Ishikawa (cell line): Measurements from ENCODE around the gene FRMD7.

Experiments
- CEBPB ChIP-seq: IDR thresholded peaks from 2 replicates; pipeline ENCODE4 v1.6.1; 2012
- EGR1 ChIP-seq: IDR thresholded peaks from 2 replicates; pipeline ENCODE4 v1.6.1; 2012
- TAF1 ChIP-seq: IDR thresholded peaks from 2 replicates; pipeline ENCODE4 v1.6.1; 2012; ENCODE audit warnings: low read depth, mild to moderate bottlenecking
- TEAD4 ChIP-seq: IDR thresholded peaks from 2 replicates; pipeline ENCODE4 v1.6.1; 2012
- YY1 ChIP-seq: IDR thresholded peaks from 2 replicates; pipeline ENCODE4 v1.6.1; 2012; ENCODE audit warnings: low read depth
- ZBTB7A ChIP-seq: IDR thresholded peaks from 2 replicates; pipeline ENCODE4 v1.6.1; 2012; ENCODE audit warnings: low read depth
- TF ChIP-seq, protein P1 (sequence below): IDR thresholded peaks from 2 replicates; pipeline ENCODE4 v1.6.1; 2012; ENCODE audit warnings: low read depth, mild to moderate bottlenecking

DNA sequence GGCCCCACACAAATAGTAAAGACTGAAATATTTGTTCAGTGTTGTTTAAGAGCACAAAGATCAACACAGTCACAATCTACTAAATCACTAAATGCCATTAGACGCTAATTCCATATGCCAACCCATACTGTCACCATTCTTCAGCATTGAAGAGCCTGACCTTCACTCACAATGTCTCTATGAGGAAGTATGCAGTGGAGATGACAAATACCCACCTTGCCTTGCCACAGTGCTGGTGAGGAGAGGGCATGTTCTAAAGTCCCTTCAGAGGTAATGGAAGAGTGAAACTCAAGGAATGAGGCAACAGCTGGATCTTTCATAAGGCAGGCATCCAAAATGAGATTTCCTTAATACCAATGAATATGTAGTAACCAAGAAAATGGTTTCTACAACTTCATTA is 50.4 kb downstream of the FRMD7 start:
- TF ChIP-seq TAF1 = no peak
- TF ChIP-seq EGR1 = no peak
- TF ChIP-seq, protein P1, sequence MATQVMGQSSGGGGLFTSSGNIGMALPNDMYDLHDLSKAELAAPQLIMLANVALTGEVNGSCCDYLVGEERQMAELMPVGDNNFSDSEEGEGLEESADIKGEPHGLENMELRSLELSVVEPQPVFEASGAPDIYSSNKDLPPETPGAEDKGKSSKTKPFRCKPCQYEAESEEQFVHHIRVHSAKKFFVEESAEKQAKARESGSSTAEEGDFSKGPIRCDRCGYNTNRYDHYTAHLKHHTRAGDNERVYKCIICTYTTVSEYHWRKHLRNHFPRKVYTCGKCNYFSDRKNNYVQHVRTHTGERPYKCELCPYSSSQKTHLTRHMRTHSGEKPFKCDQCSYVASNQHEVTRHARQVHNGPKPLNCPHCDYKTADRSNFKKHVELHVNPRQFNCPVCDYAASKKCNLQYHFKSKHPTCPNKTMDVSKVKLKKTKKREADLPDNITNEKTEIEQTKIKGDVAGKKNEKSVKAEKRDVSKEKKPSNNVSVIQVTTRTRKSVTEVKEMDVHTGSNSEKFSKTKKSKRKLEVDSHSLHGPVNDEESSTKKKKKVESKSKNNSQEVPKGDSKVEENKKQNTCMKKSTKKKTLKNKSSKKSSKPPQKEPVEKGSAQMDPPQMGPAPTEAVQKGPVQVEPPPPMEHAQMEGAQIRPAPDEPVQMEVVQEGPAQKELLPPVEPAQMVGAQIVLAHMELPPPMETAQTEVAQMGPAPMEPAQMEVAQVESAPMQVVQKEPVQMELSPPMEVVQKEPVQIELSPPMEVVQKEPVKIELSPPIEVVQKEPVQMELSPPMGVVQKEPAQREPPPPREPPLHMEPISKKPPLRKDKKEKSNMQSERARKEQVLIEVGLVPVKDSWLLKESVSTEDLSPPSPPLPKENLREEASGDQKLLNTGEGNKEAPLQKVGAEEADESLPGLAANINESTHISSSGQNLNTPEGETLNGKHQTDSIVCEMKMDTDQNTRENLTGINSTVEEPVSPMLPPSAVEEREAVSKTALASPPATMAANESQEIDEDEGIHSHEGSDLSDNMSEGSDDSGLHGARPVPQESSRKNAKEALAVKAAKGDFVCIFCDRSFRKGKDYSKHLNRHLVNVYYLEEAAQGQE = no peak
- TF ChIP-seq ZBTB7A = no peak
- no peak for TF ChIP-seq CEBPB
- TF ChIP-seq YY1 = no peak
- TF ChIP-seq TEAD4 = no peak
